ENCODE data around the gene POLRMT.
A peak's percentile ranks its signal among the peaks of the same experiment; 100 is the strongest.
"Not testable (repeated sequence)": the region's sequence is repeated elsewhere in the genome, so short reads cannot be mapped to it uniquely, and the experiment has no call there.

POLRMT gene

DNA sequence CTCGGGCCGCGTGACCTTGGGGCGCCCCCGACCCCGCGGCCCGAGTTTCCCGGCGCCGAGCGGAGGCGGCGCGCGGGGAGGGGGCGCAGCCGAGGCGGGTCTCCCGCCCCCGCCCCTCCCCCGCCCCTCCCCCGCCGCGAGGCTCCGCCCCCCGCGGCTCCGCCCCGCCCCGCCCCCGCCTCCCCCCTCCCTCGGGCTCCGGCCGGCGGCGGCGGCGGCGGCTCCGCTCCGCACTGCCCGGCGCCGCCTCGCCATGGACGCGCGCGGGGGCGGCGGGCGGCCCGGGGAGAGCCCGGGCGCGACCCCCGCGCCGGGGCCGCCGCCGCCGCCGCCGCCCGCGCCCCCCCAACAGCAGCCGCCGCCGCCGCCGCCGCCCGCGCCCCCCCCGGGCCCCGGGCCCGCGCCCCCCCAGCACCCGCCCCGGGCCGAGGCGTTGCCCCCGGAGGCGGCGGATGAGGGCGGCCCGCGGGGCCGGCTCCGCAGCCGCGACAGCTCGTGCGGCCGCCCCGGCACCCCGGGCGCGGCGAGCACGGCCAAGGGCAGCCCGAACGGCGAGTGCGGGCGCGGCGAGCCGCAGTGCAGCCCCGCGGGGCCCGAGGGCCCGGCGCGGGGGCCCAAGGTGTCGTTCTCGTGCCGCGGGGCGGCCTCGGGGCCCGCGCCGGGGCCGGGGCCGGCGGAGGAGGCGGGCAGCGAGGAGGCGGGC, 43.5 kb downstream of the POLRMT start, which contains the start of gene HCN2:
Gene HCN2 (plus strand): TSS at position 189 of the 703 bp plus-strand sequence. CDS start 65 bp downstream, at position 254.
- H3K9me3 Mint-ChIP-seq, result no peaks in the 10 kb centered on the region
- H3K4me3 Mint-ChIP-seq, result peak within 1 kb of the TSS; percentile 61
- no peaks in the 10 kb centered on the region for H3K36me3 Mint-ChIP-seq

DNA sequence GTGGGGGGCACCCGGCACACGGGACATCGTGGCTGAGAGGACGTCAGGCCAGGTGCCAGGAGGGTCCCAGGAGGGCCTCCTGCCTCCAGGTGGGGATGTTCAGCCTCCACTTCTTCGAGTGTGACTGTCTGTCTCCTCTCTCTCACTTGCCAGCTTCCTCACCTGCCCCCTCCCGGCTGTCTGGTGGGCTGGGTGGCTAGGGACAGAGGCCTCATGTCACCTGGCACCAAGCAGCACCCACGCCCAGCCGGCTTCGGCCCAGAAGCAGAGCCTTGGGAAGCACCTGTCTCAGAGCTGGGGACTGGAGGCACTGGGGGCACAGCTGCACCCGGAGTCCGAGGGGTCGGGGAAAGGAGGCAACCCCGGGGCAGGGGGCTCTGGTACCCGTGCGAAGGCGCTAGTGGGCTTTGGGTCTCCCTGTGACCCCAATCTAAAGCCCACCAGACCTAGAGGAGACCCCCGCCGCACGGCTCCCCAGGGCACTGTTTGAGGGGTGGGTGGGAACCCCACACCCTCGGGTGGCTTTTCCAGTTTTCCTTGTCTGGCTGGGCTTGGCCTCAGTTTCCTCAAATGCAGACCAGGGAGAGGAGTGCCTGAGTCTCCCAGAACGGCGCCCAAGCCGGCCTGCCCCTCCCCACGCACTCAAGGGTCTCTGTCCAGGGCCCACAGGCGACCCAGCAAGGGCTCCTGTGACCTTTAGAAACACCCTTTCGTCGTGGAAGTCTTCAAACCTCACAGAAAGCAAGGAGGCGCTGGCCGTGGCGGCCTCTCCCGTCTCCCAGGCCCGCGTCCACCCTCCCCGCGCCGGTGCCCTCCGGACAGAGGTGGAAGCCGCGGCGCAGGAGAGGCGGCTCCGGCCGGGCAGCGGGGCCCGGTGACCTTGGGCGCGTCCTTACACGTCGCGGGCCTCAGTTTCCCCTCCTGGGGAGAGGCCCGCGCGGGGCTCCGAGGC, 44.3 kb downstream of the POLRMT start:
- Mint-ChIP-seq H3K27me3 (peaks cover 6% of the 10 kb centered on the region), H3K36me3 (no peaks in the 10 kb centered on the region), H3K4me1 (peaks cover 3% of the 10 kb centered on the region), H3K4me3 (peak overlapping the region; percentile 61), H3K9me3 (no peaks in the 10 kb centered on the region), H3K27ac (no peak overlapping the region)

More for the DNA sequence above, 43.5 kb downstream of the POLRMT start, which contains the start of gene HCN2:
- H3K27me3 Mint-ChIP-seq, result peaks cover 6% of the 10 kb centered on the region
- H3K27ac Mint-ChIP-seq, result no peak within 1 kb of the TSS
- H3K4me1 Mint-ChIP-seq, result peaks cover 3% of the 10 kb centered on the region

DNA sequence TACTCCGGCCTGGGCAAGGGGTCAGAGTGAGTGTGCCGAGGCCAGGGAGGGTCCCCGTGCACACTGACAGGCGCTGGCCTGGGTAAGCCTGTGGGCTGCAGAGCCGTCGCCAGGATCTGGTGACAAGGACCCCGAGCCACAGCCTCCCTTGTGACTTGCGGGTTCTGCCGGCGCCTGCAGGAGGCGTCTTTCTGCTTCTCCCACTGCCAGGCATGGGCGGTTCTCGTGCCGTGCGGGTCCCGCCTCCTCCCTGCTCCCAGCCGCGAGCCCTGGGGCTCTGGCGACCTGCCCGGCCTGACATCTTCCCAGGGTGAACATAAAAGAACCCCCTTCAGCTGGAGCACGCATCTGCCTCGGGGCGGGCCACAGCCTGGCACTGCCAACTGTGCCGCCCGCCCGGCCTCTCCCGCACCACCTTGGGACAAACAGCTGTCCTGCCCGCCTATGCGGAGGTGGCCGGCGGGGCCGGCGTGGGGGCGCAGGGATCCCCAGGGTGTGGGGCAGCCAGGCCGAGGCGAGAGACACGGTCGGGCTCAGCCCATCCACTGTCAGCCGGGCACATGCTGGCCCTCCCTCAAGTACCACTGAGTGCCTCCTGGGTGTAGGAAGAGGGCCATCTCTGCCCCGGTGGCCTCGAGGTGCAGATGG, 45.1 kb downstream of the POLRMT start:
- H3K36me3 Mint-ChIP-seq, result no peaks in the 10 kb centered on the region
- no peaks in the 10 kb centered on the region for H3K9me3 Mint-ChIP-seq
- peak overlapping the region; percentile 36 for H3K4me3 Mint-ChIP-seq
- H3K27me3 Mint-ChIP-seq, result peaks cover 6% of the 10 kb centered on the region
- peak overlapping the region; percentile 30 for H3K27ac Mint-ChIP-seq
- peaks cover 3% of the 10 kb centered on the region for H3K4me1 Mint-ChIP-seq

DNA sequence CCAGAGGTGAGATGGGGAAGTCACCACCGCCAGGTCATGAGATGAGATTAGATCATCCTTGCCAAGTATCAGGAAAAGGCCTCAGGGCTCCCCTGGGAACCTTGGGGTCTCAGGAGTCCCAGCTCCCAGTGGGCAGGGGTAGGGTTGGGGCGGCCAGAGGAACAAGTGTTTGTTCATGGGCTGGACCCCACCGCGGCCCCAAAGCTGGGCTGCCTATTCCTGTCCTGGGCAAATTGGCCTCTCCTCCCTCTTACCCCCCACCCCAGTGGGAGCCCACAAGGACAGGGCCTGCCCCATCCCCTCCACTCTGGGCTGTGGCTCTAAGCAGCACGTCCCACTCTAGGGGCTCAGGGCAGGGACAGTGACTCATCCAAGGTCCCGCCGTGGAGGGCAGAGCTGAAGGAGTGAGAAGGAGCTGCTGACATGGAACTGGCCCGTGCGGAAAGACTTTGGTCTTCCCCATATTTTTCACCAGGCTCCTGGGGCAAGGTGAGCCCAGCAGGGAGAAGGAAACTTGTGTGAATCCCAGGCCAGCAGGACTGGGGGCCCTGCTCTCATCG, 47.7 kb downstream of the POLRMT start:
- Mint-ChIP-seq H3K9me3 (no peaks in the 10 kb centered on the region), H3K36me3 (no peaks in the 10 kb centered on the region), H3K27ac (no peak overlapping the region), H3K4me3 (no peak overlapping the region), H3K27me3 (peaks cover 3% of the 10 kb centered on the region), H3K4me1 (peaks cover 3% of the 10 kb centered on the region)

DNA sequence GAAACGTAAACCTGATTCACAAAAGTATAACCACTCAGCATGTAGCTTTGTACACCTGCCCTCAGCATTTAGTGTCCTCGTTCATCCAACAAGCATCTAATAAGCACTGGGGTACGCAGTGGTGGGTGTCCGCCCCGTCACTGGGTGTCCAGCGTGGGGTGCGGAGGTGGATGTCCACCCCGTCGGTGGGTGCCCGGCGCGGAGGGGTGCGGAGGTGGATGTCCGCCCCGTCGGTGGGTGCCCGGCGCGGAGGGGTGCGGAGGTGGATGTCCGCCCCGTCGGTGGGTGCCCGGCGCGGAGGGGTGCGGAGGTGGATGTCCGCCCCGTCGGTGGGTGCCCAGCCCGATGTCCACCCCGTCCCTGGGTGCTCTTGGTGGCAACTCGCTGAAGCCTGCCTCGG, 48.2 kb downstream of the POLRMT start:
- H3K4me1 Mint-ChIP-seq, H3K9me3 Mint-ChIP-seq, H3K27me3 Mint-ChIP-seq, H3K36me3 Mint-ChIP-seq, H3K27ac Mint-ChIP-seq, H3K4me3 Mint-ChIP-seq: not testable (repeated sequence)

DNA sequence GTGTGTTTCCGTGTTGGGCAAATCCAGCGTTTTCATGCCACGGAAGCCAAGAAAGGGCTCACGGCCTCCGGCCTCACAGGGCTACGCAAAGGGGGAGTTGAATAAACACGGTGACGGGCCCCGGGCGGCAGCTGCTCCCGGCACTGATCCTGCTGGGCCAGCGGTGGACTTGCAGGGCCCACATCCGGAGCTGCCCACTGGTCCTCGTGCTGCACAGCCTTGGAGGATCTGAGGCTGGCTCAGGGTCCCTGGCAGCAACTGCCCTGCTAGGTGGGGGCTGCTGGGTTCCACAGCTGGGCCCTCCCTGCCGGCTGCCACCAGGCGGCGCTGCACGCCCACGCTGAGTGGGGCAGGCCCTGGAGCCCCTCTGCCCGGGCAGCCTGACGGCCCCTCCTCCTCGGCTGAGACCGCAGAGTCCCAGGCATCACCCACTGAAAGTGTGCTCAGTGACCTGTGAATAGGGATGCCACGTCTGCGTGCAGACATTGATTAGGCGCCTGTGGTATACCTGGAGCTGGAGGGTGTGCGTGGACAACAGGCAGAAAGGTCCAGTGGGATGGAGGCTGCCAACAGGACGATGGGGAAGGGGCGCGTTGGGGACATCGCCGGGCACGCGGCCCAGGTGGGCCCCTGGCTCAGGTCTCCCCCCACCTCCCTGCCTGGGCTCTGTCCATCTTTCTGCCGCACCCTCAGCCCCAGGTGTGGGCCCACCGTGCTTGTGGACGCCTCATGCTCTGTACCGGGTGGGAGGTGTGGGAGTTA, 48.9 kb downstream of the POLRMT start:
- peaks cover 3% of the 10 kb centered on the region for H3K4me1 Mint-ChIP-seq
- H3K4me3 Mint-ChIP-seq, result no peak overlapping the region
- no peaks in the 10 kb centered on the region for H3K36me3 Mint-ChIP-seq
- peaks cover 3% of the 10 kb centered on the region for H3K27me3 Mint-ChIP-seq
- no peaks in the 10 kb centered on the region for H3K9me3 Mint-ChIP-seq
- H3K27ac Mint-ChIP-seq, result no peak overlapping the region

DNA sequence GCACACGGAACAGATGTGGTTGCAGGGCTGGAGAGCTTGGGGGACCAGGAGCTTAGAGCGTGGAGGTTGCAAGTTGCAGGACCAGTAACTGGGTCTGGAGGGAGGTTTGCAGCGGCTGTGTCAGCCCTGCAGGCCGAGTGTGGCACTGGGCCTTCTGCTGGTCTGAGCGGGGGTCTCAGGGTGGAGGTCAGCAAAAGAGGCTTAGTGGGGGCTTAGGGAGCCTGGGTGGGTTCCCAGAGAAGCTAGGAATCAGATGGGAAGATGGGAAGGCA, 49.4 kb downstream of the POLRMT start:
- peaks cover 3% of the 10 kb centered on the region for H3K4me1 Mint-ChIP-seq
- H3K36me3 Mint-ChIP-seq, result no peaks in the 10 kb centered on the region
- no peak overlapping the region for H3K4me3 Mint-ChIP-seq
- H3K9me3 Mint-ChIP-seq, result no peaks in the 10 kb centered on the region
- peaks cover 1% of the 10 kb centered on the region for H3K27me3 Mint-ChIP-seq
- H3K27ac Mint-ChIP-seq, result no peak overlapping the region

DNA sequence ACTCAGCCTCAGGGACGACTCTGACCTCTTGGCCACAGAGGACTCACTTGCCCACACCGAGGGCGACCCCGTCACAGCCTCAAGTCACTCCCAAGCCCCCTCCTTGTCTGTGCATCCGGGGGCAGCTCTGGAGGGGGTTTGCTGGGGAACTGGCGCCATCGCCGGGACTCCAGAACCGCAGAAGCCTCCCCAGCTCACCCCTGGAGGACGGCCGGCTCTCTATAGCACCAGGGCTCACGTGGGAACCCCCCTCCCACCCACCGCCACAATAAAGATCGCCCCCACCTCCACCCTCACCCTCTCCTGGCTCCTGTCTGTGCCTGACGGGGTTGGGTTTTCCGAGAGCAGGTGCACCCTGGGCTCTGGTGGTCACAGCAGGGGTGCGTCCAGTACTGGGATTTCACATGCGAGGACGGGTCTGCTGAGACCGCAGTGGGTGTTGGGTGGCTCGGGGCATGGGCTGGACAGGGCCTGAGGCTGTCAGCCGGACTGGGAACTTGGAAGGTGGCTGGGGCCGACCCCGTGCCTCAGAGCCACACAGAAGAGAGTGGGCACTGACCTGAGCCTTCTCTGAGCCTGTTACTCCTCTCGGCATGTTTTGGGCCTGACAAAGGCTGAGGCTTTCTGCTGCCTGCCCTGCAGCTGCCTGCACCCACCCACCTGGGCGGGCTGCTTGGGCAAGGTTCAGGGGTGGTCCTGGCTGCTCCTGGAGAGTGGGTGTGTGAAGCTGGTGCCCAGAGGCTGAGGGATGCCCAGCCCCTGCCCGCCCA, 50.0 kb downstream of the POLRMT start:
- H3K9me3 Mint-ChIP-seq, result no peaks in the 10 kb centered on the region
- no peak overlapping the region for H3K27ac Mint-ChIP-seq
- H3K36me3 Mint-ChIP-seq, result no peaks in the 10 kb centered on the region
- H3K4me1 Mint-ChIP-seq, result peaks cover 3% of the 10 kb centered on the region
- no peak overlapping the region for H3K4me3 Mint-ChIP-seq
- H3K27me3 Mint-ChIP-seq, result peaks cover 1% of the 10 kb centered on the region

DNA sequence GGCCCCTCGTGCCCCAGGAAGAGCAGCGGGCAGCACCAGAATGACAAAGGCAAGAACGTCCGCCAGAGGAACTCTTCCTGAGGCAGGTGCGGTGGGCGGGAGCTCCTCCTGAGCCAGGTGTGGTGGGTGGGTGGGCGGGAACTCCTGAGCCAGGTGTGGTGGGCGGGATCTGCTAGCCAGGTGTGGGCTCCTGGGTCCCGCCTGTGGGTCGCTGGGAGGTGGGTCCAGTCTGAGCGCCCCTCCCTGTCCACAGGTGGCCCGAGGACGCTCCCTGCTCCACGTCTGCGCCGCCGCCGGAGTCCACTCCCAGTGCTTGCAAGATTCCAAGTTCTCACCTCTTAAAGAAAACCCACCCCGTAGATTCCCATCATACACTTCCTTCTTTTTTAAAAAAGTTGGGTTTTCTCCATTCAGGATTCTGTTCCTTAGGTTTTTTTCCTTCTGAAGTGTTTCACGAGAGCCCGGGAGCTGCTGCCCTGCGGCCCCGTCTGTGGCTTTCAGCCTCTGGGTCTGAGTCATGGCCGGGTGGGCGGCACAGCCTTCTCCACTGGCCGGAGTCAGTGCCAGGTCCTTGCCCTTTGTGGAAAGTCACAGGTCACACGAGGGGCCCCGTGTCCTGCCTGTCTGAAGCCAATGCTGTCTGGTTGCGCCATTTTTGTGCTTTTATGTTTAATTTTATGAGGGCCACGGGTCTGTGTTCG, 50.7 kb downstream of the POLRMT start:
- H3K27me3 Mint-ChIP-seq, result no peaks in the 10 kb centered on the region
- no peaks in the 10 kb centered on the region for H3K36me3 Mint-ChIP-seq
- no peak overlapping the region for H3K27ac Mint-ChIP-seq
- H3K4me3 Mint-ChIP-seq, result no peak overlapping the region
- no peaks in the 10 kb centered on the region for H3K9me3 Mint-ChIP-seq
- no peaks in the 10 kb centered on the region for H3K4me1 Mint-ChIP-seq

DNA sequence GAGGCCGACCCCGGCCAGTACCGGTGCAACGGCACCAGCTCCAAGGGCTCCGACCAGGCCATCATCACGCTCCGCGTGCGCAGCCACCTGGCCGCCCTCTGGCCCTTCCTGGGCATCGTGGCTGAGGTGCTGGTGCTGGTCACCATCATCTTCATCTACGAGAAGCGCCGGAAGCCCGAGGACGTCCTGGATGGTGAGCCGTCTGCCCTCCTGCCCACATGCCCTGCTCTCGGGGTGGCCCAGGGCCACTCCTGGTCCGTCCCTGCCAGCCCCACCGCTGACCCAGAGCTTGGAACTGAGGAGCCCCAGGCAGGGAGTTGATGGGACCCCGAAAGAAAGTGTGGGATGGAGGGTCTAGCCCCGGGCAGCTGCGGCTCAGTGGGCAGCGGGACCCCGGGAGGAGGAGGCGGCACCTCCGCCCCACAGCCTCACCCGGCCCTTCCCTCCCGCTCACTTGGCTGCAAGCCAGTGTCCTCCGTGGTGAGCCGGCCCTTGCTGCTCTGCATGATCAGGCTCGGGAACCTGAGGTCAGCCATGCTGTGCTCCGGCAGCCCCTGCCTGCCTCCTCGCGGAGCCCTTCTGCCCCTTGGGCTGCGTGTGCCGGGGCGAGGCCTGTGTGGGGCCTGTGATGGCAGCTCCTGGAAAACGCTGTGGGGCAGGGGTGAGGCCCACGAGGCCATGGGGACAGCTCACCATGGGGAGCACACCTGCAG, 51.8 kb downstream of the POLRMT start:
- Mint-ChIP-seq H3K4me3 (no peak overlapping the region), H3K27me3 (no peaks in the 10 kb centered on the region), H3K9me3 (no peaks in the 10 kb centered on the region), H3K4me1 (peaks cover 4% of the 10 kb centered on the region), H3K36me3 (no peaks in the 10 kb centered on the region), H3K27ac (no peak overlapping the region)

DNA sequence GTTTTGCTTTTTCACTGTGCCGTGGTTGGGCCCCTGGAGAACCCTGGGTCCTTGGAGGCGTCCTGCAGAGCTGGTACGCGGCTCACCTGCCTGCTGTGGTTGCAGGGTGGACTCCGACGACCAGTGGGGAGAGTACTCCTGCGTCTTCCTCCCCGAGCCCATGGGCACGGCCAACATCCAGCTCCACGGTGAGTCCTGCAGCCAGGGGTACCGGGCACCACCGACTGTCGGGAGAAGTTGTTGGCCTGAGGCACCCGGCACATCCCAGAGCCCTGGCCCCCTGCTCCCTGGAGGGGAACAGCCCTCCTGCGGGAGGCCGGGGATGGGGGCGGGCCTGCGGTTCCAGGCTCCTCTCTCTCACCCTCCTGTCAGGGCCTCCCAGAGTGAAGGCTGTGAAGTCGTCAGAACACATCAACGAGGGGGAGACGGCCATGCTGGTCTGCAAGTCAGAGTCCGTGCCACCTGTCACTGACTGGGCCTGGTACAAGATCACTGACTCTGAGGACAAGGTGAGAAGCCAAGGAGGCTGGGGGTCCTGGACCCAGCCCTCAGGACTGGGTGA, 53.0 kb downstream of the POLRMT start:
- no peak overlapping the region for H3K27ac Mint-ChIP-seq
- H3K9me3 Mint-ChIP-seq, result no peaks in the 10 kb centered on the region
- no peaks in the 10 kb centered on the region for H3K36me3 Mint-ChIP-seq
- no peaks in the 10 kb centered on the region for H3K27me3 Mint-ChIP-seq
- no peak overlapping the region for H3K4me3 Mint-ChIP-seq
- peaks cover 9% of the 10 kb centered on the region for H3K4me1 Mint-ChIP-seq

DNA sequence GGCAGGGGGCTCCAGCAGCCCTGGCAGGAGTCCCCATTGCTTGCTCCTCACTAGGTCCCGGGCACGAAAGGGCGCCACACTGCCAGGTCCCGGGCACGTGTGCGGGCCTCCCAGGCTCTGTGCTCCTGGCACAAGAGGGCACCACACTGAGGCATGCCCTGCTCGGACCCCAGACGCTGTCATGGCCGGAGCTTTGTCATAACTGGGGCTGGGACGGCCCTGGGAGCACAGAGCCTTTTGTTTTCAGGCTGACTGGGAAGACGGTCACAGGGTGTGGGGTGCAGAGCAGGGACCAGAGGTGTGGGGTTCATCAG, 53.5 kb downstream of the POLRMT start:
- Mint-ChIP-seq H3K27ac (no peak overlapping the region), H3K9me3 (no peaks in the 10 kb centered on the region), H3K27me3 (no peaks in the 10 kb centered on the region), H3K4me1 (peaks cover 13% of the 10 kb centered on the region), H3K36me3 (no peaks in the 10 kb centered on the region), H3K4me3 (no peak overlapping the region)

DNA sequence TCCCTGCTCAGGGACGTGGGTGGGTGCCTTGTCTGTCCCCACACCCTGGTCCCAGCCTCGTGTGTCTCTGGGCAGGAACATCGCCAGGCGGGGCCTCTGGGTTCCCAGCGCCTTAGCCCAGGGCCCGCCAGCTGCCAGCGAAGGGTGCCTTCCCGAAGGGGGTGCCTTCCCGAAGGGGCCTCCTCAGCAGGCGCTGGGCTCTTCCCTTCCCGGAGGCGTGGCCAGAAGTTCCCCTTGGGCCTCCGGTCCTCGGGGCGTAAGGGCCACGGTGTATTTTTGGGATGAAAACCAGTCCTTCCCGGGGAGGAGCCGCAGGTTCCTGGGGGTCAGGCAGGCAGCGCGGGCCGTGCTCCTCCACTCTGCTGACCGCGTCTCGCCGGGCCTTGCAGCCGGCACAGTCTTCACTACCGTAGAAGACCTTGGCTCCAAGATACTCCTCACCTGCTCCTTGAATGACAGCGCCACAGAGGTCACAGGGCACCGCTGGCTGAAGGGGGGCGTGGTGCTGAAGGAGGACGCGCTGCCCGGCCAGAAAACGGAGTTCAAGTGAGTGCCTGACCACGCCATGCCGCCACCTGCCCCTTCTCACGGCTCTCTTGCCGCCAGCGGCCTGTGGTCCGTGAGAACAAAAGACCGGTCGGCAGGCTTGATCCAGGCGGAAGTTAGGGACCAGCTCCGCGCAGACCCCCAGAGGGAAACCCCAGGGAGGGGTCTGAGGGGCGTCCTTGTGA, 54.1 kb downstream of the POLRMT start:
- Mint-ChIP-seq H3K36me3 (no peaks in the 10 kb centered on the region), H3K27me3 (no peaks in the 10 kb centered on the region), H3K4me1 (peaks cover 17% of the 10 kb centered on the region), H3K9me3 (no peaks in the 10 kb centered on the region), H3K27ac (no peak overlapping the region), H3K4me3 (no peak overlapping the region)

All from activated naive CD4-positive, alpha-beta T cell treated with anti-CD3 and anti-CD28 coated beads, Interleukin-2, amount 50 U/mL, for 24 hours (primary cell).